Left ventricle myocardium inferior (tissue), 1 donor: ENCODE measurements around the gene STN1. TPM values are rescaled to one million over a fixed set of nuclear protein-coding genes. Genes with fewer than 3 reads are reported as not detected.
A peak's percentile ranks its signal among the peaks of the same experiment; 100 is the strongest.

Experiments used
- DNase-seq: peaks from one replicate; pipeline ENCODE4 v3.0.0-alpha.2; 2020
- H3K27ac ChIP-seq: fragments of 200-600 bp; replicated peaks from 2 replicates; pipeline ENCODE4 v1.8.0; 2021
- H3K27me3 ChIP-seq: fragments of 200-600 bp; 2 replicates; pipeline ENCODE4 v1.8.0; 2021; ENCODE audit warnings: low read depth
- H3K36me3 ChIP-seq: fragments of 200-600 bp; 2 replicates; pipeline ENCODE4 v1.8.0; 2021
- H3K4me1 ChIP-seq: fragments of 200-600 bp; 2 replicates; pipeline ENCODE4 v1.8.0; 2021
- H3K4me3 ChIP-seq: fragments of 200-600 bp; 2 replicates; pipeline ENCODE4 v1.8.0; 2021; ENCODE audit warnings: mild to moderate bottlenecking, moderate library complexity
- H3K9me3 ChIP-seq: fragments of 200-600 bp; replicated peaks from 2 replicates; pipeline ENCODE4 v1.8.0; 2021
- intact Hi-C: fragments of 100-400 bp; cut with micrococcal nuclease; formaldehyde crosslinking; loops from one replicate; pipeline ENCODE4 v1.11.0; 2022
- total RNA-seq: library from RNA; stranded (reverse); fragmentation: NEBNext Ultra II Directional; extraction: Animal tissue kit (Norgen Biotek cat#: 25700); gene quantifications from one replicate; pipeline ENCODE4 v1.2.1, GENCODE V29; 2021
- TF ChIP-seq, protein P1 (sequence below): fragments of 200-600 bp; IDR thresholded peaks from 2 replicates; pipeline ENCODE4 v1.8.0; 2021; ENCODE audit warnings: antibody characterized with exemption, mild to moderate bottlenecking, borderline replicate concordance
- donor health status: DM: no; HTN: yes; CAD: no; lungs with severe emphysema.

The STN1 gene
- total RNA-seq, 1 donor from 2014 or later = 30.7 TPM

DNA sequence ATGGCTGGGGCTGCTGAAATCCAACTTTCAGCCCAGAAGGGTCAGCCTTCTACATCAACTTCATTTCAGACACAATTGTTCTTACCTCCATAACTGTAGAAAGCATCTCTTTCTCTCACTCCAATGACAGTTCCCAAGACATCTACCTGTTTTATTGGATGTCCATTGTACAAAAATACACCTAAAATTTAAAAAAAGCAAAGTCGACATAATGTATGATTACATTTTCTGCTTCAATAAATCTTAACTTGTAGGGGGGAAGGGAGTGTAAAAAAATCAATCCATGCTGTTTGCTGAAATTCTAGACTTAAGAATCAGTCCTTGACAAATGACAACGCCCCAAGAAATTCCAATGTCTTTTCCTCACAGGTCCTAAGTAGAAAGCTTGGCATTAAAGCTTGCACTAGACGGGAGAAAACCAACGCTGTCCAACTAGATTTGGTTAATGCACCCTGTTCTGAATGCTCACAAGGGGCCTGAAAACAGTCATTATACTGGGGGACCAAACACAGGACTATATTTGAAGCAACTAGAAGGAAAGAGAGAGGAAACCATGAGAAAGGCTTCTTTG, 7.5 kb downstream of the STN1 start:
- DNase-seq = no peak
- intact Hi-C loops = no loop called here

DNA sequence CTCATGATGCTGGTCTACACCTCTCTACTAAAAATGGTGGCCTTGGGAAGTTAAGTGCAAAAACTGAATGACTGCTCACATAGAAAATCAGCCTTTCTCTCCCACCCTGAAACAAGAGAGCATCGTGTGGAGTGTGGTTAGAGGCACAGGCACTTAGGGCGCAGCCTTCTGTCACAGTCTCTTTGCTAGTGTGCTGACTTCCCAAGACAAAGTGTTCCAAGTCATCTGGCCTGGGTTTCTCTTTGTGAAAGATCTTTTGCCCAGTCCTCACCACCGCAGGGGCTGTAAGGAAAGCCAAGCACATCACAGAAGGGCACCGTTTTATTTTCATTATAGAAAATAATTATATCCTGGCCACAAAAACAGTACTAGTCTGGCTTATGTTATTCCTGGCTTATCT, 12.5 kb downstream of the STN1 start:
- intact Hi-C loops = no loop called here
- H3K36me3 ChIP-seq = peaks cover 31% of the 10 kb centered on the region

More for the DNA sequence above, 7.5 kb downstream of the STN1 start:
- Histone ChIP-seq H3K27me3 (no peaks in the 10 kb centered on the region), H3K4me1 (peaks cover 39% of the 10 kb centered on the region), H3K9me3 (peaks cover 6% of the 10 kb centered on the region), H3K4me3 (no peak overlapping the region), H3K27ac (peak overlapping the region; percentile 51), H3K36me3 (peaks cover 11% of the 10 kb centered on the region)
- TF ChIP-seq, protein P1, sequence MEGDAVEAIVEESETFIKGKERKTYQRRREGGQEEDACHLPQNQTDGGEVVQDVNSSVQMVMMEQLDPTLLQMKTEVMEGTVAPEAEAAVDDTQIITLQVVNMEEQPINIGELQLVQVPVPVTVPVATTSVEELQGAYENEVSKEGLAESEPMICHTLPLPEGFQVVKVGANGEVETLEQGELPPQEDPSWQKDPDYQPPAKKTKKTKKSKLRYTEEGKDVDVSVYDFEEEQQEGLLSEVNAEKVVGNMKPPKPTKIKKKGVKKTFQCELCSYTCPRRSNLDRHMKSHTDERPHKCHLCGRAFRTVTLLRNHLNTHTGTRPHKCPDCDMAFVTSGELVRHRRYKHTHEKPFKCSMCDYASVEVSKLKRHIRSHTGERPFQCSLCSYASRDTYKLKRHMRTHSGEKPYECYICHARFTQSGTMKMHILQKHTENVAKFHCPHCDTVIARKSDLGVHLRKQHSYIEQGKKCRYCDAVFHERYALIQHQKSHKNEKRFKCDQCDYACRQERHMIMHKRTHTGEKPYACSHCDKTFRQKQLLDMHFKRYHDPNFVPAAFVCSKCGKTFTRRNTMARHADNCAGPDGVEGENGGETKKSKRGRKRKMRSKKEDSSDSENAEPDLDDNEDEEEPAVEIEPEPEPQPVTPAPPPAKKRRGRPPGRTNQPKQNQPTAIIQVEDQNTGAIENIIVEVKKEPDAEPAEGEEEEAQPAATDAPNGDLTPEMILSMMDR = no peak

DNA sequence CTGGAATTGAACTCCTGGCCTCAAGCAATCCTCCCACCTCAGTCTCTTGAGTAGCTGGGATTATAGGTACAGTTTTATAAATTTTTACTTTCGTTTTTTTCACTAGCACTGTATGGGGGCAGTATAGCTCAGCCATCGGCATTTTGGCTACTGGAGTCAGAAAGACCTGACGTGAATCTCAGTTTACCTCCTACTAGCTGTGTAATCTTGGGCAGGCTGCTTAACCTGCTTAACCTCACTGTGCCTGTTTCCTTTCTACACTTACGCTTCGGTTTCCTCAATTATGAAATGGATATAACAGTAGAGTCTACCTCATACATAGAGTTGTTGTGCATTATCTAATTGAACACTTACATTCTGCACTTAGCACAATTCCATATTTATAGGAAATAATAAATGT, 16.7 kb downstream of the STN1 start:
- no peaks in the 10 kb centered on the region for H3K27me3 ChIP-seq
- TF ChIP-seq, protein P1 = no peak
- peaks cover 30% of the 10 kb centered on the region for H3K4me1 ChIP-seq
- H3K9me3 ChIP-seq = no peaks in the 10 kb centered on the region
- intact Hi-C loops = no loop called here
- H3K4me3 ChIP-seq = no peak overlapping the region
- no peak overlapping the region for H3K27ac ChIP-seq
- peaks cover 67% of the 10 kb centered on the region for H3K36me3 ChIP-seq
- DNase-seq = no peak

More for the DNA sequence above, 12.5 kb downstream of the STN1 start:
- Histone ChIP-seq H3K27ac (peak overlapping the region; percentile 41), H3K4me3 (no peak overlapping the region), H3K9me3 (no peaks in the 10 kb centered on the region), H3K27me3 (no peaks in the 10 kb centered on the region), H3K4me1 (peaks cover 26% of the 10 kb centered on the region)
- TF ChIP-seq, protein P1 = no peak
- DNase-seq = no peak

DNA sequence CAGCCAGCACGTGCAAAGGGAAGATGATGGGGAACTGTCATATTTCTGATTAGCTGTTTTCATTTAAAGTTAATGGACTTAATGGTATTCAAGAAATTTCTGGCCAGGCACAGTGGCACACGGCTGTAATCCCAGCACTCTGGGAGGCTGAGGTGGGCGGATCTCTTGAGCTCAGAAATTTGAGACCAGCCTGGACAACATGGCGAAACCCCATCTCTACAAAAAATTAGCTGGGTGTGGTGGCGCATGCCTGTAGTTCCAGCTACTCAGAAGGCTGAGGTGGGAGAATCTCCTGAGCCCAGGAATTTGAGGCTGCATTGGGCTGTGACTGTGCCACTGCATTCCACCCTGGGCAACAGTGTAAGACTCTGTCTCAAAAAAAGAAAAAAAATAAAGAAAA, 18.7 kb downstream of the STN1 start:
- Histone ChIP-seq H3K27ac (no peak overlapping the region), H3K4me3 (no peak overlapping the region), H3K9me3 (no peaks in the 10 kb centered on the region), H3K4me1 (peaks cover 50% of the 10 kb centered on the region), H3K27me3 (no peaks in the 10 kb centered on the region), H3K36me3 (peaks cover 59% of the 10 kb centered on the region)
- no peak for DNase-seq
- intact Hi-C loops = no loop called here
- TF ChIP-seq, protein P1 = no peak

DNA sequence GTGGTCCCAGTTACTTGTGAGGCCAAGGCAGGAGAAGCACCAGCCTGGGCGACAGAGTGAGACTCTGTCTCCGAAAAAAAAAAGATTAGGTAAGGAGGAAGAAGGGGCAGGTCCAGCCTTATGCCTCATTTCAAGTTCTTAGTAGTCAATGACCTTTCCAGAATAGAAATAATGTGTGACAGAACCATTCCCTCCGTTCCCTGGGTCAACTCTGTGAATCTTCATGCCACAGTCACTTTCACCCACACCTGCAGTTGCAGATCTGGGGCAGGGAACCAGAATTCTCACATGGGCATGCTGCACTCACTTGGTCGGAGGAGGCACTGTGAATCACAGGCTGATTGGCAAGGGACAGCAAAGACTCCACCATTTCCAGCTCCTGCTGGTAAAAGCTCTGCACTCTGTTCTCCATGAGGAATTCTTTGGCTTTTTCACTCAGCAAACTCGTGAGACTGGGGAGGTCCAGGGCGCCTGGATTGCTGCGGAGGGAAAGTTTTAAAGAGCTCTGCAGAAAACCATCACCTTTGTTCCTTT, 20.7 kb downstream of the STN1 start:
- Histone ChIP-seq H3K27ac (peak overlapping the region; percentile 90), H3K27me3 (no peaks in the 10 kb centered on the region), H3K36me3 (peaks cover 47% of the 10 kb centered on the region), H3K9me3 (no peaks in the 10 kb centered on the region), H3K4me3 (no peak overlapping the region), H3K4me1 (peaks cover 70% of the 10 kb centered on the region)
- TF ChIP-seq, protein P1 = no peak
- intact Hi-C loops = no loop called here
- no peak for DNase-seq
